ENCODE data around the gene UBE2L5.
A peak's percentile ranks its signal among the peaks of the same experiment; 100 is the strongest.

UBE2L5 gene

DNA sequence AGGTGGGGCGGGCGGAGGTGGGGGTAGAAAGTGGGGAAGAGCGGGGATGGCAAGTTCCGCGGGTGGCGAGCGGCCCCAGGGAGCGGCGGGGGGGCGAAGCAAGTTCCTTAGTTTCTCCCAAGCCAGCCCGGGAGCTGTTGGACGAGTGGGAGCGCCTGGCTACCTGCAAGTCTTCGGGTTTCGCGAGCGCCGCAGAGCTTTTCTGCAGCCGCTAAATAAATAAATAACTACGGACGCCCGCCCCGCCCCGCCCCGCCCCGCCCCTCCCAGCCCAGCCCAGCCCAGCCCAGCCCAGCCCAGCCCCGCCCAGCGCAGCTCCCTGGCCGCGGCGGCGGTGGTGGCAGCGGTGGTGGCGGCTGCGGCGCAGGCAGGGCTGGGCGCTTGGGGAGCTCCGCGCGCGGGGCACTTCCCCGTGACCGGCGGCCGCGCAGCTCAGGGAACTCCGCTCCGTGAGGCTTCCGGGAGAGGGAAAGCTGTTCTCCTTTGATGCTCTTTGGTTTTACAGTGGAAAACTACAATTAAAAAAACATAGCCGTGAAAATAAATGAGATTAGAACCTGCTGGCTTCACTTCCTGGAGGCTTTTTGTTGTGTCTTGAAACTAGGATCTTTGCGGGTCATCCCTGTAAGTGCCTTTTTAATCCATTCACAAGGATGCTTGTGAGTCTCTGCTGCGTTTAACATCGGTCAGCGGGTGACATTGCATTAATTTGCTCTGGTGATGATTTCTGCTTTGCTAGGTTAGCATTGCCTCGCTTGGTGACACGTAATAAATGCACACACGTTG, at the start of gene UBE2L5:
UBE2L5 (plus strand) TSS at position 440 of the 786 bp plus-strand sequence. CDS start 5,498 bp downstream, outside the sequence.
- peak; percentile 44 for DNase-seq (ENCODE audit: low read depth)

DNA sequence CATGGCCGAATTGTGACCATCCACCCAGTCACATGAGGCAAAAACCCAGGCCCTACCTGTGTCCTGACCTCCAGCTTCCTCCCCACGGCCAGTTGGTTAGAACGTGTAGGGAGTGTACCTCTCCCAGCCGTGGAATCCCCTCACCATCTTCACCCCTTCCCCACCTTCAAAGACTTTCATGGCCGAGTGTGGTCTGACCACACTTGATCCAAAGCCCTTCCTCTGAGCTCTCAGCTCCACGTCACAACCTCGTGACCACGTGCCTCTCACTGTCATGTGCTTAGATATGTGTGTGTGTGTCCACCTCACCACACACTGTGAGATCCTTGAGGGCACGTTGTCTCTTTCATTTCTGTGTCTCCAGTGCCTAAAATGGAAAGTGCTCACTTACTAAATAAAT, 48.6 kb upstream of the UBE2L5 start:
- DNase-seq (ENCODE audit: low read depth) = no peak

- no peak for DNase-seq (ENCODE audit: low read depth)
Observed at GRCh38 chr13:30375265-30375835, 46.9 kb upstream of the UBE2L5 start.

- DNase-seq (ENCODE audit: low read depth) = peak; percentile 51
Observed at GRCh38 chr13:30376426-30377311, 45.6 kb upstream of the UBE2L5 start.

GRCh38 chr13:30377312-30377685, 45.0 kb upstream of the UBE2L5 start:
- DNase-seq (ENCODE audit: low read depth) = no peak

- DNase-seq (ENCODE audit: low read depth) = no peak
Observed at GRCh38 chr13:30378191-30378590, 44.1 kb upstream of the UBE2L5 start.

- DNase-seq (ENCODE audit: low read depth) = no peak
Observed at GRCh38 chr13:30381049-30381448, 41.2 kb upstream of the UBE2L5 start.

DNA sequence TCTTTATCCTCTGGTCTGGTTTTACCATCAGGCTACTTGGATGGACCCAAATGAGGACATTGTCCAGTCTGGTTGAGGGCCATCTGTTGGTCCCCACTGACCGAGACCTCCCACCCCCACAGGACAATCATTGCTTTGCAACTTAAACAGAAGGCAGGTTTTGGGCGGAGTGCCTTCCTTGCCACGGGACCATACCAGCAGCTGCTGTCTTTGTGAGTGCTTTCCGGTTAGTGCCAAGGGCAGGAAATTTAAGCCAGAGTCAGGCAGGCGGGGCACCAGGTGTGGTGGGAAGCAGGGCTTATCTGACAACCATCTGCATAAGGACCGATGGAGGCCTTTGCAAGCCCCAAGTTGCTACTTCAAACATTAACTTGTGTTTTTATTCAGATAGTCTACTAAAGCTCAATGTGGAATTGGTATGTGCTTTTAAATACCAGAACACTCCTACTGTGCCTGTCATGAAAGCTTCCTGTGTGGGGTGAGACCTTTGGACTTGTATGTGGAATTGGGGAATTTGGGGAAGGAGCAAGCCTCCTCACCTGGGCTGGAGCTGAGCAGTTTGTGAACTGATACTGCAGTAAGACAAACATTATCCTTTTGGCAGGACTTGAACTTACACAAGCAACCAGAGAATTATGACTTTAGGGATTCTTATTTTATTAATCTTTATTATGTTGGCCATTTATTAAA, 39.3 kb upstream of the UBE2L5 start:
- no peak for DNase-seq (ENCODE audit: low read depth)

DNA sequence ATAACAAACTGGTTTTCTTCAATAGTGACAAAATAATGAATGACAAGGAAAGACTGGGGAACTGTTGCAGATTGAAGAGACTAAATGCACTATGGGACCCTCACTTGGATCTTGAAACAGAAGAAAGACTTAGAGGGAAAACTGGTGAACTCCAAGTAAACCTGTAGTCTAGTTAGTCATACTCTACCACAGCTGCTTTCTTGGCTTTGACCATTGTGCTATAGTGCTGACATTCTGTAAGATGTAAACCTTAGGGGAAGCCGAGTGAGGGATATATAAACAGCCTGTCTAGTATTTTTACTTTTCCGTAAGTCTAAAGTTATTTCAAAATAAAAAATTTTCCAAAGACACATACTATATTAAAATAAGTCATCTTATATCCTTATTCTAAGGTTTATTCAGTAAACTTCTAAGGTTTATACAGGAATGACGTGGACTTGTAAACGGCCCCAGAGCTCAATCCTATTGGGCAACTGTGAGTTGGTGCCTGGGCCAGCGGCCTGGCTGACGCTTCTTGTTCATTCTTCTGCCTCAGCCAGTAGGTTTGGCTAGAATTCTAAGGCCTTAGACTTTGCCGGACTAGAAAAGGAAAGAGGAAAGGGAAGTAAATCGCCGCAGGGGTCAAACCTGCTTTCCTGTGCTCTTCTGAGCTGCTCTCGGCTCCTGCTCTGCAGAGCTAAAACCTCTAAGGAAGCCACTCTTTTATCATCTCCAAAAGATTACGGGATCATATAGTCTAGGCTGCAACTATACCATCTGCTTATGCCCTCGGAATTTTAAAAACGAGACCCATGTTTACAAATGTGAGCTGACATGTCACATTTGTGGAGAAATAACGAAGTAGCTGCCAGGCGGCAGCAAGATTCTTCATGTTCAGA, 33.6 kb upstream of the UBE2L5 start:
- no peak for DNase-seq (ENCODE audit: low read depth)

GRCh38 chr13:30391956-30392680, 30.2 kb upstream of the UBE2L5 start:
- DNase-seq (ENCODE audit: low read depth) = no peak

DNA sequence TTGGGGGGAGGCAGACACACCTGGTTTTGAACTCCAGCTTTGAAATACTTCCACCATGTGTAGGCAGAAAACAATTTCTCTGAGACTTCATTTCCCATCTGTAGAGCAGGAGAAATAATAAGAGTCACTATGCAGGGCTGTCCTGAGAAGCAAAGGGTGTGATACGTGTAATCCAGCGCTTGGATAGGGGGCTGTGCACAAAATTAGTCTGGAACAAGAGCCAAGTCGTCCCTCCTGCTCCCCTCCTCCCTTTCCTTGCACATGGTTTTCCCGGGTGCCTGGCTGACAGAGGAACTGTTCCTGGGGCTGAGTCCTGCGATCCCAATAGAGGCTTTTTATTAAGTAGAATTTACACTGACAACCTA, 29.6 kb upstream of the UBE2L5 start:
- no peak for DNase-seq (ENCODE audit: low read depth)

- no peak for DNase-seq (ENCODE audit: low read depth)
Observed at GRCh38 chr13:30394751-30395191, 27.5 kb upstream of the UBE2L5 start.

DNA sequence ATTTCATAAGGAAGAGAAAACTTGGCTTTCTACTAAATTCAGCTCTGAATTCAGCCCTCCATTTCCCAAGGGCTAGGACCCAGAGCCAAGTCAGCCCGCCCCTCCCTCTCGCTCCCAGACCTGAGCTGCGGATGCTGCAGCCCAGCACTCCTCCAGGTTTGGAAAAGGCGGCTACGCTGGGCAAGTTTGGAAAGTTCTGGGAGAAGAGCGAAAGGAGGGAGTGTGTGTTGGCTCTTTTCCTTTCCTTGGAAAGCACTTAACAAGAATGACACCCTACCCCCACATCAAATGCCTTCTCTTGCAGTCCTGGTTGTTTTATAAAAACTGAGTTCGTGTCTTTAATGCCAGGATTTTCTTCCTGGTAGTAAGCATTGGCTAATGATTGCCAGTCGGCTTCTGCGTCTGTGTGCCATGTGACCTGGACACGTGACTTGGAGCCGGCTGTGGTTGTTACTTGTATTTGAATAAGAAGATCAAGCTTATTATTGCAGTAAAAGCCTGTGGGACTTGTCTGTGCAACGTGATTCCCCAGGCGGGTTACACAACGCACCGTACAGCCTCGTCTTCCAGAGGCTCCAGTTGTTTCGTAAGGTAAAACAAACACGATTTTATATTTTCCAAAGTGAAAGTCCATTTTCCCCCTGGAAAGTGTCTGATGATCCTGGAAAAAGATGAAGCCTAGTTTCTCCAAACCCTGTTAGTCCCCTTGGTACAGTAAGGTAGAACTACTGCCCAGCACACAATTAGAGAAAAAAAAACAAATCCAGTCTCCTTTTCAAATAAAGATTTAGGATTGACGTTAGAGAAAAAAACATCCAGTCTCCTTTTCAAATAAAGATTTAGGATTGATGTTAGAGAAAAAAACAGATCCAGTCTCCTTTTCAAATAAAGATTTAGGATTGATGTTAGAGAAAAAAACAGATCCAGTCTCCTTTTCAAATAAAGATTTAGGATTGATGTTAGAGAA, 26.8 kb upstream of the UBE2L5 start:
- DNase-seq (ENCODE audit: low read depth) = peak; percentile 59

- DNase-seq (ENCODE audit: low read depth) = no peak
Observed at GRCh38 chr13:30396434-30397075, 25.7 kb upstream of the UBE2L5 start.

GRCh38 chr13:30398601-30399072, 23.7 kb upstream of the UBE2L5 start:
- no peak for DNase-seq (ENCODE audit: low read depth)

DNA sequence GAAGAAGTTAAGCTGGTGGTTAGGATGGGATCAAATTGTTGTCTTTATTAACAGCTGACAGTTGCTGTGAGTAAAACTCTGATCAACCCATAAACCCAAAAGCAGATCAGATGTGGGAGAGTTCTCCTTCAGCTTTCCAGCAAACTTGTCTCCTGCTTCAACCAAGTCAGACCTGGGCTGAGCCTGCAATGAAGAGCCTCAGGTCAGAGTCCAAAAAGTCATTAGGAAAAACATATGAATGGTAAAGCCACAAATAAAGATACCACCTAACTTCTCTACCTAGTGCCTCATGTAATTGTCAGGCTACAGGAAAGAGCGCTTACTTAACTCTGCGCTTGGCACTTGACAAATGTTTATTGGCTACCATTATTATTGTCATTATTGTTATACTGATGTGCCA, 21.9 kb upstream of the UBE2L5 start:
- DNase-seq (ENCODE audit: low read depth) = no peak

DNA sequence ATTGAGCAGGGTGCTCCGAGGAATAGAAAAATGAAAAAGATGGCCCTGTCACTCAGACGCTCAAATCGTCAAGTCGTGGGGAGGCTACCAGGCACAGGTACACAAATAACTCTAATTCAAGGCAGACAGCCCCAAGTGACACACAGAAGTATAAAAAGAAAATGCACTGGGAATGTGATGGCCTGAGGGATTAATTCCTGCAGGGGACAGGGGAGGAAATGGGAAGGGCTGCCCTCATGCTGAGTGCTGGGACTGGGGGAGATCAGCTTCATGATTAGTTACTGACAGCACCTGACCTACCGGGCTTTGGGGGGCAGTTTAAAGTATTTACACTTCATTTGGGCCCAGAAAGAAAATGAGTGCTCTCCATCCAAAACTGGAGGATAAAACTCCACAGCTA, 20.9 kb upstream of the UBE2L5 start:
- no peak for DNase-seq (ENCODE audit: low read depth)

DNA sequence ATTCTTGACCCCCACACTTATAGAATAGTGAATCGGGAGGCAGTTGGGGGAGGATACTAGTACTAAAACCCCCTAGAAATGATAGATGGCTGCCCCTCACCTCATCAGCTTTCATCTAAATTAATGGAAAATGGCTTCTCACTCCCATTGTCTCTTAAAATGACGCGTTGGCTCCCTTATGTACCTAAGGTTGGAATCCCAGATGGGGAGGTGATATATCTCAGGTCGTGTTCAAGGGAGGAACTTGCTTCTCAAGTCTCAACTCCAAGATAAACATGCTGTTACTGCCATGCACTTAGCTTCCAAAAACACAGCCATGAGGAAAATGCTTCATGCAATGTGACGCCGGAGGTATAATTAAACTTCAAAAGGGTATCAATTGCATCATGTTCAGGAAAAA, 18.8 kb upstream of the UBE2L5 start:
- no peak for DNase-seq (ENCODE audit: low read depth)

GRCh38 chr13:30404207-30404606, 18.1 kb upstream of the UBE2L5 start:
- DNase-seq (ENCODE audit: low read depth) = no peak

Data from activated T-cell treated with anti-CD3 and anti-CD28 coated beads for 1 hour (primary cell).